ENCODE results near the gene NHERF2. TPM values are rescaled to one million over a fixed set of nuclear protein-coding genes. Genes with fewer than 3 reads are reported as not detected.

NHERF2 gene
- total and polyA plus RNA-seq, 7 experiments from 2014 or later = 0.33 to 3.8 (median 3.5) TPM

DNA sequence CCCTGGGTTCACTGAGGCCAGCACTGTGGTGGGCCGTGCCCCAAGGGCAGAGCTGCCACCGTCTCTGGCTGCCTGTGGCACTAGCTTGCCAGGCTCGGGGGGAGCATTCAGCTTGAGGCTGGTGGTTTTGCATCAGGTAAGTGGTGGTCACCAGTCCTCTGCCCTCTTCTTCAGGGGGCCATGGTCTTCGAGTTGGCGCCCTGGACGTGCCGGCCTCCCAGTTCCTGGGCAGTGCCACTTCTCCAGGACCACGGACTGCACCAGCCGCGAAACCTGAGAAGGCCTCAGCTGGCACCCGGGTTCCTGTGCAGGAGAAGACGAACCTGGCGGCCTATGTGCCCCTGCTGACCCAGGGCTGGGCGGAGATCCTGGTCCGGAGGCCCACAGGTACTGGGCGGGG lies 53.3 kb downstream of the NHERF2 start:
- intact Hi-C loops (cut with micrococcal nuclease) = no loop called here
- H3K4me1 ChIP-seq (ENCODE audit: control insufficient read depth in 2 of 2, insufficient read depth in 2 of 2, low read length in 2 of 2) = no peaks in the 10 kb centered on the region
- H3K27ac Mint-ChIP-seq = no peak overlapping the region
- ATAC-seq (no peak), DNase-seq (no peak)
- H3K9me3 ChIP-seq (ENCODE audit: control insufficient read depth in 2 of 3, low read length in 3 of 3) = no peaks in the 10 kb centered on the region
- peaks cover 0 to 9% (median 0%) of the 10 kb centered on the region in 5 donors for H3K36me3 Mint-ChIP-seq
- H3K9me3 Mint-ChIP-seq = no peaks in the 10 kb centered on the region
- H3K36me3 ChIP-seq (ENCODE audit: control insufficient read depth in 2 of 3, insufficient read depth in 3 of 3, low read length in 3 of 3) = peaks cover 0 to 96% (median 3%) of the 10 kb centered on the region in 3 experiments
- CTCF ChIA-PET = interaction anchor here (0.5 kb wide), 1 partner anchor 49 kb away, joined by 5 read pairs; no protein-coding TSS in a partner anchor
- no peak overlapping the region for H3K4me3 Mint-ChIP-seq
- no peak overlapping the region for H3K27ac ChIP-seq (ENCODE audit: low read depth, low read length)
- no peak overlapping the region for H3K4me3 ChIP-seq (ENCODE audit: low read length)
- POLR2A ChIA-PET = no interaction called here
- H3K27me3 ChIP-seq (ENCODE audit: control insufficient read depth in 2 of 2, insufficient read depth in 2 of 2, low read length in 2 of 2) = no peaks in the 10 kb centered on the region
- no peaks in the 10 kb centered on the region for H3K27me3 Mint-ChIP-seq
- peaks cover 0 to 2% (median 0%) of the 10 kb centered on the region in 7 donors for H3K4me1 Mint-ChIP-seq

DNA sequence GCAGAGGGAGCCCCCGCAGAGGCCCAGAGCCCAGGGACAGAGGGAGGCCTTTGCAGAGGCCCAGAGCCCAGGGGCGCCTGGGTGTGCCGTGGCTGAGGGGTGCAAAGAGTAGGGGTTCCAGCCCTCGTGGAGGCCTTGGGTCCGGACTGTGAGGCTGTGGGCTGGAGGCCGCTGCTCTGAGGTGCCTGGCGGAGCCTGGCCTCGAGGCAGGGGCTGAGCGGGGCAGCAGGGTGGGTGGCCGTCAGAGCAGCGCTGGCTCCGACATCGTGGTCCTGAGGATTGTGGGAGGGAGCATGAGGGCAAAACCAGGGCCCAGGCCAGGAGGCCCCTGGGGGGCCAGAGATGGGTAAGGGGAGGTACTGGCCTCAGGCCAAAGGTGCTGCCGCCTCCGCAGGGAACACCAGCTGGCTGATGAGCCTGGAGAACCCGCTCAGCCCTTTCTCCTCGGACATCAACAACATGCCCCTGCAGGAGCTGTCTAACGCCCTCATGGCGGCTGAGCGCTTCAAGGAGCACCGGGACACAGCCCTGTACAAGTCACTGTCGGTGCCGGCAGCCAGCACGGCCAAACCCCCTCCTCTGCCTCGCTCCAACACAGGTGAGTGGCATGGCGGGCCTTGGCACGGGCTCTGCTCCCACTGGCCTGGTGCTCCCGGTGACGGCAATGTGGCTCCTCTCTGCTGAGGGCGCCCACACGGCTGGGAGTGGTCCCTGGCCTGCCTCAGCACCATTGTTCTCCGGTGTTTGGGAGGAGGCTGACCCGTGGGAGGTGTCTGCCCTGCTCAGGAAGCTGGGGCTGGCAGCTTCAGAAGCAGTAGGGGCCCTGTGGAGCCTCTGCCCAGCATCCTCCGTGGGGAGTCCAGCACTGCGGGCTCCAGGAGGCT lies 54.7 kb downstream of the NHERF2 start:
- Histone ChIP-seq H3K36me3 (ENCODE audit: control insufficient read depth in 2 of 3, insufficient read depth in 3 of 3, low read length in 3 of 3) (peaks cover 0 to 98% (median 3%) of the 10 kb centered on the region in 3 experiments), H3K4me3 (ENCODE audit: low read length) (no peak overlapping the region), H3K9me3 (ENCODE audit: control insufficient read depth in 2 of 3, low read length in 3 of 3) (no peaks in the 10 kb centered on the region), H3K4me1 (ENCODE audit: control insufficient read depth in 2 of 2, insufficient read depth in 2 of 2, low read length in 2 of 2) (no peaks in the 10 kb centered on the region), H3K27me3 (ENCODE audit: control insufficient read depth in 2 of 2, insufficient read depth in 2 of 2, low read length in 2 of 2) (no peaks in the 10 kb centered on the region), H3K27ac (ENCODE audit: low read depth, low read length) (no peak overlapping the region)
- Mint-ChIP-seq H3K27ac (no peak overlapping the region), H3K4me1 (peaks cover 0 to 2% (median 0%) of the 10 kb centered on the region in 7 donors), H3K36me3 (peaks cover 0 to 9% (median 0%) of the 10 kb centered on the region in 5 donors), H3K9me3 (no peaks in the 10 kb centered on the region), H3K4me3 (no peak overlapping the region), H3K27me3 (no peaks in the 10 kb centered on the region)
- POLR2A ChIA-PET = no interaction called here
- DNase-seq = no peak
- no peak for ATAC-seq
- CTCF ChIA-PET = no interaction called here
- intact Hi-C loops (cut with micrococcal nuclease) = no loop called here

DNA sequence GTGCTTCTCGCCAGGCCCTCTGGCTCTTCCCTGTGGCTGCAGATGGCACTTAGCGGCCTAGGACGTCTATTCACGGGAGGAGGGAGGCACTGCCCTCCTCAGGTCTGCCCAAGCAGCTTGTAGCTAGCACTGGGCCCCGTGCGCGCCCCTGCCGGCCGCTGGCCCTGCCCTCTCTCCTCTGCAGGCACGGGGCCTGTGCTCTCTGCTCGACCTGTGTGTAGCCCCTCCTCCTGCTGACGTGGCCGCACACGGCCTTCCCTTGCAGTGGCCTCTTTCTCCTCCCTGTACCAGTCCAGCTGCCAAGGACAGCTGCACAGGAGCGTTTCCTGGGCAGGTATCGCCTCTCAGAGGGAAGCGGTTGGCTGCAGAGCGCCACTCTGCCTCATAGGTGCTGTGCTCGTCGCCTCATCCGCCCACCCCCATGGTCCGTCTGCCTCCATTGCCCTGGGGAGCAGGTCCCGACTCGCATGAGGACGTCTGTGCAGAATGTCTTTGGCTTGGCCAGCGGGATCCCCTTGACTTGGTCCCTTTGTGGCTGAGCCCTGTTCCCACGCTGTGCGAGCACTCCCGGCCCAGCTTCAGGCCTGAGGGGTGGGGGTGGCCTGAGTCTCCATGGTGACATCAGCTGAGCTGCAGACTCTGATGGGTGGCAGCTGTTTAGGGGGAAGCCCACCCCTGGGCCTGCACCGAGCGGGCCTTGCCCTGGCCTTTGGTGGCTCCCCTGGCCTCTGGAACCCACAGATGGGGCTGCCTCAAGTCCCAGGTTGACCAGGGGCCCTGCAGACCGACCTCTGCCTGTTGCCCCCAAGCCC lies 55.7 kb downstream of the NHERF2 start:
- Histone ChIP-seq H3K27me3 (ENCODE audit: control insufficient read depth in 2 of 2, insufficient read depth in 2 of 2, low read length in 2 of 2) (no peaks in the 10 kb centered on the region), H3K4me1 (ENCODE audit: control insufficient read depth in 2 of 2, insufficient read depth in 2 of 2, low read length in 2 of 2) (no peaks in the 10 kb centered on the region), H3K36me3 (ENCODE audit: control insufficient read depth in 2 of 3, insufficient read depth in 3 of 3, low read length in 3 of 3) (peaks cover 0 to 98% (median 3%) of the 10 kb centered on the region in 3 experiments), H3K27ac (ENCODE audit: low read depth, low read length) (no peak overlapping the region), H3K9me3 (ENCODE audit: control insufficient read depth in 2 of 3, low read length in 3 of 3) (no peaks in the 10 kb centered on the region), H3K4me3 (ENCODE audit: low read length) (no peak overlapping the region)
- DNase-seq (no peak), ATAC-seq (no peak)
- Mint-ChIP-seq H3K4me1 (peaks cover 0 to 2% (median 0%) of the 10 kb centered on the region in 7 donors), H3K4me3 (no peak overlapping the region), H3K27ac (peak overlapping the region in 1 of 9 donors; percentile 57), H3K27me3 (no peaks in the 10 kb centered on the region), H3K9me3 (no peaks in the 10 kb centered on the region), H3K36me3 (peaks cover 0 to 5% (median 0%) of the 10 kb centered on the region in 5 donors)
- ChIA-PET CTCF (no interaction called here), POLR2A (no interaction called here)
- intact Hi-C loops (cut with micrococcal nuclease) = no loop called here

DNA sequence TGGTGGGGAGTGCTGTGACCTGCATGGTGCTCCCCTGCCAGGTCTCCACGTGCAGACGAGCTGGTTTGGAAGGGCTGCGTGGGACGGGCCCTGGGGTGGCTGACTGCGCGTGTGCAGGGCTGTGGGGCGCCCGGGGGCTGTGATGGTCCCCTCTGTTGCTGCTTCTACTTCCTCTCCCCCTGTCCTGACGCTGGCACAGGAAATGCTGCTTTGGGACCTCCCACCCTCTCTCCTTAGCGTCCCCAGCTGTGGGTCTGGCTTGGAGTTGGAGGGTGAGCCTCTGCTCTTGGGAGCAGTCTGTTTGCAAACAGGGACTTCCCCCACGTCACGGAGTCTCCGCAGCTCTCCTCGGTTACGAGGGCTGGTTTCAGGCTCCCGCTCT lies 56.3 kb downstream of the NHERF2 start:
- intact Hi-C loops (cut with micrococcal nuclease) = no loop called here
- CTCF ChIA-PET = no interaction called here
- Mint-ChIP-seq H3K9me3 (no peaks in the 10 kb centered on the region), H3K4me3 (no peak overlapping the region), H3K4me1 (peaks cover 0 to 2% (median 0%) of the 10 kb centered on the region in 7 donors), H3K27ac (peak overlapping the region in 2 of 9 donors; percentile 67 to 78), H3K36me3 (peaks cover 0 to 6% (median 0%) of the 10 kb centered on the region in 5 donors), H3K27me3 (no peaks in the 10 kb centered on the region)
- POLR2A ChIA-PET = no interaction called here
- peaks cover 0 to 99% (median 3%) of the 10 kb centered on the region in 3 experiments for H3K36me3 ChIP-seq (ENCODE audit: control insufficient read depth in 2 of 3, insufficient read depth in 3 of 3, low read length in 3 of 3)
- no peak overlapping the region for H3K4me3 ChIP-seq (ENCODE audit: low read length)
- no peaks in the 10 kb centered on the region for H3K4me1 ChIP-seq (ENCODE audit: control insufficient read depth in 2 of 2, insufficient read depth in 2 of 2, low read length in 2 of 2)
- no peaks in the 10 kb centered on the region for H3K27me3 ChIP-seq (ENCODE audit: control insufficient read depth in 2 of 2, insufficient read depth in 2 of 2, low read length in 2 of 2)
- H3K27ac ChIP-seq (ENCODE audit: low read depth, low read length) = no peak overlapping the region
- H3K9me3 ChIP-seq (ENCODE audit: control insufficient read depth in 2 of 3, low read length in 3 of 3) = no peaks in the 10 kb centered on the region
- ATAC-seq (no peak), DNase-seq (no peak)

DNA sequence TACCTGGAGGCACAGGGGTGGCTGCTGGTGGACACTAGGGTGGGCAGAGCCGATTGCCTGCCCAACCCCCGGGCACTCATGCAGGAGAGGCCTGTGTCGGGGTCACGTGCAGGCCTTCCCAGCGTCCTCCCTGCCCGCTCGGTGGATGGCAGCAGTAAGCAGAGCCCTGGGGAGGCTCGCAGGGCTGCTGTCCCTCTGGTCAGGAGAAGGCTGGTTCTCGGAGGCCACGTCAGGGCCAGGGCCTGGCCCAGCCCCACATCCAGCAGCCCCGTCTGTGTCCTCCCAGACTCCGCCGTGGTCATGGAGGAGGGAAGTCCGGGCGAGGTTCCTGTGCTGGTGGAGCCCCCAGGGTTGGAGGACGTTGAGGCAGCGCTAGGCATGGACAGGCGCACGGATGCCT lies 56.7 kb downstream of the NHERF2 start:
- no peak overlapping the region for H3K4me3 ChIP-seq (ENCODE audit: low read length)
- no peaks in the 10 kb centered on the region for H3K4me1 ChIP-seq (ENCODE audit: control insufficient read depth in 2 of 2, insufficient read depth in 2 of 2, low read length in 2 of 2)
- Mint-ChIP-seq H3K27me3 (no peaks in the 10 kb centered on the region), H3K4me3 (no peak overlapping the region), H3K27ac (peak overlapping the region in 1 of 9 donors; percentile 67), H3K9me3 (no peaks in the 10 kb centered on the region), H3K36me3 (peaks cover 0 to 6% (median 0%) of the 10 kb centered on the region in 5 donors), H3K4me1 (peaks cover 0 to 2% (median 0%) of the 10 kb centered on the region in 7 donors)
- intact Hi-C loops (cut with micrococcal nuclease) = no loop called here
- ChIA-PET POLR2A (no interaction called here), CTCF (no interaction called here)
- H3K27ac ChIP-seq (ENCODE audit: low read depth, low read length) = no peak overlapping the region
- DNase-seq (no peak), ATAC-seq (no peak)
- H3K27me3 ChIP-seq (ENCODE audit: control insufficient read depth in 2 of 2, insufficient read depth in 2 of 2, low read length in 2 of 2) = no peaks in the 10 kb centered on the region
- peaks cover 0 to 100% (median 3%) of the 10 kb centered on the region in 3 experiments for H3K36me3 ChIP-seq (ENCODE audit: control insufficient read depth in 2 of 3, insufficient read depth in 3 of 3, low read length in 3 of 3)
- H3K9me3 ChIP-seq (ENCODE audit: control insufficient read depth in 2 of 3, low read length in 3 of 3) = no peaks in the 10 kb centered on the region

DNA sequence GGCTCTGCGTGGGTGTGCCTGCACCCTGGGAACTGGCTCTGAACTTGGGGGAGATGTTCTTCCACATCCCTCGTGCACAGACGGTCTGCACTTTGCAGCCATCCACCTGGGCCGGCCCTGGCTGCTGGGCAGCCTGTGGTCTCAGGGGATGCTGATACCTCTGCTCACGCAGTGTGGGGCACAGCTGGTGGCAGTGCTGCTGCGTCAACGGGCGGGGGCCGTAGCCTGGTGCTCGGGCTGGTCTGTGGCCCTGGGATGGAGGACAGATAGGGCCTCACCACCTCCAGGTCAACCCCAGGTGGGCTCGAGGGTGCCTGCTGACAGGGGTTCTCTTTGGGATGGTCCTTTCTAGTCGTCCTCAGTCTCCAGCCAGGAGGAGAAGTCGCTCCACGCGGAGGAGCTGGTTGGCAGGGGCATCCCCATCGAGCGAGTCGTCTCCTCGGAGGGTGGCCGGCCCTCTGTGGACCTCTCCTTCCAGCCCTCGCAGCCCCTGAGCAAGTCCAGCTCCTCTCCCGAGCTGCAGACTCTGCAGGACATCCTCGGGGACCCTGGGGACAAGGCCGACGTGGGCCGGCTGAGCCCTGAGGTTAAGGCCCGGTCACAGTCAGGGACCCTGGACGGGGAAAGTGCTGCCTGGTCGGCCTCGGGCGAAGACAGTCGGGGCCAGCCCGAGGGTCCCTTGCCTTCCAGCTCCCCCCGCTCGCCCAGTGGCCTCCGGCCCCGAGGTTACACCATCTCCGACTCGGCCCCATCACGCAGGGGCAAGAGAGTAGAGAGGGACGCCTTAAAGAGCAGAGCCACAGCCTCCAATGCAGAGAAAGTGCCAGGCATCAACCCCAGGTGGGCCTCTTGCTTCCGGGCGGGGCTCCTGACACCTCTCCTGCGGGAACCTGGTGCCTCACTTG lies 57.4 kb downstream of the NHERF2 start:
- no peak for ATAC-seq
- POLR2A ChIA-PET = no interaction called here
- H3K27ac Mint-ChIP-seq = peak overlapping the region in 1 of 9 donors; percentile 45
- peaks cover 0 to 100% (median 3%) of the 10 kb centered on the region in 3 experiments for H3K36me3 ChIP-seq (ENCODE audit: control insufficient read depth in 2 of 3, insufficient read depth in 3 of 3, low read length in 3 of 3)
- H3K9me3 ChIP-seq (ENCODE audit: control insufficient read depth in 2 of 3, low read length in 3 of 3) = no peaks in the 10 kb centered on the region
- H3K27me3 ChIP-seq (ENCODE audit: control insufficient read depth in 2 of 2, insufficient read depth in 2 of 2, low read length in 2 of 2) = no peaks in the 10 kb centered on the region
- intact Hi-C loops (cut with micrococcal nuclease) = no loop called here
- peaks cover 0 to 6% (median 0%) of the 10 kb centered on the region in 5 donors for H3K36me3 Mint-ChIP-seq
- no peak overlapping the region for H3K27ac ChIP-seq (ENCODE audit: low read depth, low read length)
- peaks cover 0 to 2% (median 0%) of the 10 kb centered on the region in 7 donors for H3K4me1 Mint-ChIP-seq
- CTCF ChIA-PET = no interaction called here
- H3K9me3 Mint-ChIP-seq = no peaks in the 10 kb centered on the region
- no peaks in the 10 kb centered on the region for H3K4me1 ChIP-seq (ENCODE audit: control insufficient read depth in 2 of 2, insufficient read depth in 2 of 2, low read length in 2 of 2)
- no peak overlapping the region for H3K4me3 ChIP-seq (ENCODE audit: low read length)
- H3K4me3 Mint-ChIP-seq = no peak overlapping the region
- DNase-seq = no peak
- no peaks in the 10 kb centered on the region for H3K27me3 Mint-ChIP-seq
